Pons (tissue), 1 donor: ENCODE results near the gene COPA.
A peak's percentile ranks its signal among the peaks of the same experiment; 100 is the strongest.
"Not testable (repeated sequence)": the region's sequence is repeated elsewhere in the genome, so short reads cannot be mapped to it uniquely, and the experiment has no call there.

Experiments used
- DNase-seq: peaks from one replicate; pipeline ENCODE4 v3.0.0-alpha.2; 2016; ENCODE audit warnings: low spot score

The COPA gene

GRCh38 chr1:160342953-160343869 is at the start of gene COPA, which contains the start of gene NCSTN:
COPA (minus strand) TSS chr1:160343250; CDS start chr1:160343170, 80 bp downstream.
NCSTN (plus strand) TSS chr1:160343383; CDS start chr1:160343397, 14 bp downstream.
- DNase-seq = peak; percentile 94

DNA sequence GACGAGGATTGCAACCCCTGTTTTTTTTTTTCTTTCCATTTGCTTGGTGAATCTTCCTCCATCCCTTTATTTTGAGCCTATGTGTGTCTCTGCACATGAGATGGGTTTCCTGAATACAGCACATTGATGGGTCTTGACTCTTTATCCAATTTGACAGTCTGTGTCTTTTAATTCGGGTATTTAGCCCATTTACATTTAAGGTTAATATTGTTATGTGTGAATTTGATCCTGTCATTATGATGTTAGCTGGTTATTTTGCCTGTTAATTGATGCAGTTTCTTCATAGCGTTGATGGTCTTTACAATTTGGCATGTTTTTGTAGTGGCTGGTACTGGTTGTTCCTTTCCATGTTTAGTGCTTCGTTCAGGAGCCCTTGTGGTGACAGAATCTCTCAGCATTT is 45.4 kb upstream of the COPA start:
- DNase-seq = not testable (repeated sequence)

GRCh38 chr1:160384812-160385211 is 41.8 kb upstream of the COPA start:
- DNase-seq = not testable (repeated sequence)

DNA sequence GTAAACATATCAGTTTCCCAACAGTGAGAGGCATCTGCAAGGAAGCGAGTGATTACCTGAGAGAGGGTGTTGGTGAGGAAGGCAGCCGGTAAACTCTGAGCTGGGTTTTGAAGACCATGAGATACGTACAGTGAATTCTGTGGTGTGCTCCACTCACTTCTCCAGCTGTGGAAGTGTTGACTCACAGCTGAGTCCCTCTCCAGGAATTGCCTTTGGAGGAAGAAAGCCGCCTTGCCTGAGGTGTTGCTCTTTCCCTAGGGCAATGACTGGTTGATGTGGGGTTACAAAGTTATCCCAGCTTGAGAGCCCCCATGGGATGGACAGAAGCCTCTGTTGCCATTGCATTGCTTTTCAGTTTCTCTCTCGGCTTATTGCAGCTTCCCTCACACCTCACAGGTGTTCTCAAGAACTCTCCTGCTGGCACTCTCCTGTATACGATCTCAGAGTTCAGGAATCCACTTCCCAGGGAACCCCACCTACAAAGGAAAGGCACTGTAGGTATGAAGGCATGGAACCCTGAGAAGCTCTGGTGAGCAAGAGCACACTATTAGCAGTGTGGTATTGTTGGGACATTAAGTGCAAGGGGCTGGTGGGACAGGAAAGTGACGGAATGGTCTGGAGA is 34.6 kb upstream of the COPA start:
- no peak for DNase-seq

DNA sequence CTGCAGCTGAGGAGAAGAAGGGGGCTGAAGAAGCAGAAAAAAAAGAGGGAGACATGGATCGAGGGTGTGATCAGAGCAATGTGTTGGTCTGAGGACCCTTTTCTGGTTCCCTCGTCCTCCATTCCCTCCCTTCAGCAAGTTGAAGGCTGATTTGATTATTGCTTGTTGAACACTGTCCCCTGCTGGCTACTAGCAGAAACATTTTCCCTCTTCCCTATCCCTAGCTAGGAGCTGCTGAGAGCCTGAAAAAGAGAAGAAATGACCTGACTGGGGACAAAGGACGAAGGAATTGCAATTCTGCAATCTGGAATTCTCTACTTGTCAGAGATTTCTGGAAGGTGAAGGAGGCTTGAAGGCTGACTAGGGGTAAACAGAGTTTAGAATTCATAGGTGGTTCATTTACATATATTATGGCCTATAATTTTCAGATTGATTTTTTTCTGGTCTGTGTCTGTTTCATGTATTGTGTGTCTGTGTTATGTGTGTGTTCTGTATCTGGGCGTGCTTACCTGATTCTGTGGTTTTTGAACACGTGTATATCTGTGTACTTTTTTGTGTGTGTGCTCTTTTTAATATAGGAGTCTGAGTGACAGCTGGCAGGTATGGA is 33.6 kb upstream of the COPA start:
- peak; percentile 94 for DNase-seq

DNA sequence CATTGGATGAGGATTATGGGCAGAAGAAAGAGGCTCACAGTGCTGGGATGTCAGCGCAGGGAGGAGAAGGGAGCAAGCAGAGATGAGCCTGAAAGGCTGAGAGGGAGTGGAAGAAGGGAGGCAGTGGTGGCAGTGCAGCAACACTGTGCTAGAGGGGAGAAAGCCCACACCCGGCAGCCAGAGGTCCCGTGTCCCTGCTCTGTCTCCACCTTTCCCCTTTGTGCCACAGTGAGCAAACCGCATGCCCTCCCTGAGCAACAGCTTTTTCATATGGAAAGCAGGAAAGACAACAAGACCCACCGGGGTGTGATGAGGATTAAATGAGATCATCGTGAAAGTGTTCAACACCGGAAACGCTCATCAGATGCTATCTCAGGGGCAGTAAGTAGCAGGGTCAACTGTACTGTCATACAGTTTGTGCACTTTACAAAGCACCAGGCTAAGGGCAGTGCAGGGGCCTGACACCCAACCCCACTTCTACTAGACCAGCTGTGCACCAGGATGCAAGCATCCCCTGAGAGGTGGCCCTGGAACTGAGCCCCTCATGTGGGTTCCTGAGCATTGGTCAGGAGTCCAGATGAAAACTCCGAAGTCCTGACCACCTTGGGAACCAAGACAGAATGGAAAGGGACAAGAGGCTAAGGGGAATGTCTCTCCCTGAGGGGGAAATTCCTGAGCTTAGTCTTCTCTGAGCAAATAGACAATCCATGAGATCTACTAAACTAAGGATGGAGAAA is 32.9 kb upstream of the COPA start:
- DNase-seq = no peak

GRCh38 chr1:160374306-160375110 is 31.5 kb upstream of the COPA start:
- DNase-seq = peak; percentile 26

- DNase-seq = no peak
Observed at GRCh38 chr1:160373696-160374095, 30.6 kb upstream of the COPA start.

DNA sequence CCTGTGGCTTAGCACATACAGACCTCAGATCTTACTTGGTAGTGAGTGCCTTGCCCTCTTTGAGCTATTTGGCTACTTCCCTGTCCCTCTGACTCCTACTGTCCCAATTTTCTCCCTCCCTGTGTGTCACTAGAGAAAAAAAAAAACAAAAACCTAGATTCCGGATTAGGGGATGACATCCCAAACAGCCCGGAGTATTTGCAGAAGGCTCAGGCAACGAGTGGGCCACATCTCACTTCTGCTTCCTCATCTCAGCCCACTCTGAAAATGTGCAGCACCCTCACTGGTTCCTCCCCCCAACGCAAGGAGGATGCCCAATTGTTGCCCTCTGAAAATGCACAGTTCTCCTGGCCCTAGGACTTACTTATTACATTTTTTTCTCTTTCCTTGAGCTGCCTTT is 28.7 kb upstream of the COPA start:
- peak; percentile 18 for DNase-seq

GRCh38 chr1:160371346-160371631 is 28.2 kb upstream of the COPA start:
- DNase-seq = no peak

- no peak for DNase-seq
Observed at GRCh38 chr1:160370561-160371345, 27.7 kb upstream of the COPA start.

GRCh38 chr1:160369087-160369486 is 26.0 kb upstream of the COPA start:
- no peak for DNase-seq

DNA sequence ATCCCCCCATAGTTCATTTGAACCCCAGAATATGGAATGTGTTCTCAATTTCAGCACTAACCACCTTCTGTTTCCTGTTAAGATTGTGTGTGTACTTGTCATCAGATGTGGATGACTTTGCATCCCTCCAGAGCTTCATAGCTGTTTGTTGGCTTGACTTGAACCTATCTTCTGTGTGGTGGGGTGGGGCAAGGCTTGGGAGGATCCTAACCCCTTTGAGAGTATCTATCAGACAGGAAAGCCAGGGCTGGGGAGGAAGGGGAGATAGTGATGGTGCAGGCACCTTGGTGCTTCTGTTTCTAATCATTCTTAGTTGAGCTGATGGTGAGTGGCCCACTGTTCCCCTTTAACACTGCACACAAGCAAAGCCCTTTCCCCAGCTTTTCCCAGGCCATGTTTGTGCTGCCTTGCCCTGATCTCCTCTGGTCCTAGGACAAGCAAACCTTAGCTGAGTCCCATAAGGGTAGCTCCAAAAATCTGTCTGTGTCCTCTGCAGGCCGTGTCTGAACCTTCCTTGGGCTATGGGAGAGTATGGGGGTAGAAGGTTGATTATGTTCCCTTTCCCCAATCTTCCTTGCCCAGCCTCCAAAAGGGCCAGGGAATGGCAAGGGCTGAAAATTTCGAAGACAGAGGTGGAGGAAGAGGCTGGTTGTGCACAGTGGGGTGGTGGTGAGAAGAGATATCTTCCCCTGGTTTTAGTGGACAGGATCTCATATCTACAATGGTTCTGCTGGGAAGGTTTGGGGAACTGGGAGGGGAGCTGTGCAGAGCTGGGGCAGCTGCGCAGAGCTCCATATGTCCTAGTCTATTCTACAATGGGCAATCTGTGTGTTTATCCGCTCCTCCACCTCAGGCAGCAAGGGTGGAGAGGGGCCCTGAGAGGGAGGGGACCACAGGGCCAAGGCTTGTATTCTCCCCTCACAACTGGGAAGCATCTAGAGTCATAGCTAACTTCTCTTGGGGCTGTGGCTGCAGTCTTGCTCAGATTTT is 25.2 kb upstream of the COPA start:
- no peak for DNase-seq

DNA sequence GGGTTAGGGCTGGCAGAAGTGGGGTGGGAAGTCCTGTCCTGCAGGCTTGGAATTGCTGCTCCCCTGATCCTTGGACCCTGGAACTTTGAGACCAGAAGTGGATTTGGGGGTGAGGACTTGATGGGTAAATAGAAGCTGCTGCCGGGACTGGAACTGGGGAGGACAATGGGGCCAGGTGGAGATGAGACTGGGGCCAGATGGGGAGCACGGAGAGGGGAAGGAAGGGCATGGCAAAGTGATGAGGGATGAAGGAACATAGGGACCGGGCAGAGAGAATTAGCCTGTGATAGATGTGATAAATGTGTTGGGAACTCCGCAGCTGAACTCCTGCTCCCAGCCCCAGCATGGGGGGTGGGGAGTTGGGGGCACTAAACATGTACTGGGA is 24.5 kb upstream of the COPA start:
- DNase-seq = no peak

GRCh38 chr1:160366731-160367515 is 23.9 kb upstream of the COPA start, which contains the start of gene NHLH1:
NHLH1 (plus strand) TSS chr1:160367071; CDS start chr1:160370732, 3,661 bp downstream.
- no peak for DNase-seq

DNA sequence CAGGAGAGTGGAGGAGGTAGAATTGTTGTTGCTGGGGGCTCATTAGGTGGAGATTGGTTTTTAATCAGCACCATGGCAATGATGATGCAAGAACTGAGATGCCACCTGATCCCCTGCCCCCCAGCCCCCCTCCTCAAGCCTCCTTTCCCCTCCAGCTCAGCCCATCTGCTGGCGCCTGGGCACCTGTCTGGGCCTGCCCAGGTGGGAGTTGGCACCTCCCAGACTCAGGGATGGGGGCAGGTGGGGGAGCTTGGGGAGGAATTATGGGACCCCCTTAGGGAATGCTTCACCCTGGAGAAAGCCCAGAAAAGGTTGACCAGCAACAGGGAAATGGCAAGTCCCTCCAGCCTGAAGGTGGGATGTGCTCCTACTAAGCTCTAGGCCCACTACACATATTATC is 22.3 kb upstream of the COPA start:
- DNase-seq = no peak

DNA sequence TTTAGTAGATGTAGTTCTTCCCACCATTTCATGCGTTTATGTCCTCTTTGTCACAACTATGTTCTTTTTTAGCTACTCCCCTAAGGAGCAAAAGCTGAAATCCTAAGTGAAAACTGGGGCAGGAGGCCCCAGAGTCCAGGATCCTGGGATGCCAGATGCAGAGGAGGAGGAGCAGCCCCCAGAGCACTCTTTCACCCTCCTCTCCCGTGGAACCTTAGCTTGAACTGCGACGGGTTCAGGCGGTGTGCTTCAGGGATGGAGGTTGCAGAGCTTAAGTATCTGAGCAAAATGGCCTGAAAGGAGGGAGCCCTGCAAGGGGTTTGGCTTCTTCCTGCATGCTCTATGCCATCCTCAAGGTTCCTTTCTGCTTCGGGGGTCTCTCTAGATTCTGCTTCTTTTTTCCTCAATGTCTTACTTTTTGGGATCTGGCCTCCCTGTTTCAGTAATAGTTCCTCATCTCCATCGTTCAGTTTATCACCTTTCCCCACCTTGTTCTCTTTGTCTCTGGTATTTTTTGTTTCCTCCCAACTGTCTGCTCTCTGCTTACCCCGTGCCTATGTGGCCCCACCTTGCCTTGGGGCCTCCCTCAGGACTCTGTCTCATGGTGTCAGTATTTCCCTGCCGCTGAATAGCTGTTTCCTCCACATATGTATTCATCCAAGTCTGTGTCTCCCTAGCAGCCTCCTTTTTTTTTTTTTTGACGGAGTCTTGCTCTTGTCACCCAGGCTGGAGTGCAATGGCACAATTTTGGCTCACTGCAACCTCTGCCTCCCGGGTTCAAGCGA is 21.1 kb upstream of the COPA start:
- no peak for DNase-seq

DNA sequence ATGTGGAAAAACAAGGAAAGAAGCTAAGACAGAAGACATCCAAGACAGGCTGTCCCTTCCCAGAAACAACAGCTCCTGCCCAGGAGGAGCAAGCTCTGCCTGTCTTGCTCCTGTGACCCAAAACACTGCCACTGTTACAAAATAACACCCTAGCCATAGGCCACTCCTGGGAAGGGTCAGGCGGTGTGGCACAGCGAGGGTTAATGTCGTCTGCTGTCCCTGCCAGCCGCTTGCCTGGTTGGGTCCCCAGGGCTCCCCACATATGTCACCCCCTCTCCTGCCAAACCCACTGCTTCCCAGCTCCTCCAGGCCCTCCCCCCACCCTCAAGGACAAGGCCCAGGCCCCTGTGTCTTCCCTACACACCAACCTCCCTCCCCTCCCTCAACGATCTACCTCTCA is 20.0 kb upstream of the COPA start:
- no peak for DNase-seq
